SK-N-MC (cell line): ENCODE data around the gene ITGA1.

ENCODE experiments used
- EZH2 ChIP-seq: fragments of 200-600 bp; sonication (generic); IDR thresholded peaks from one replicate; pipeline ENCODE4 v1.6.1; 2017; ENCODE audit warnings: antibody characterized with exemption
- POLR2AphosphoS5 ChIP-seq: IDR thresholded peaks from 2 replicates; pipeline ENCODE4 v1.6.1; 2012; ENCODE audit warnings: mild to moderate bottlenecking, low read depth, low read length, borderline replicate concordance

DNA sequence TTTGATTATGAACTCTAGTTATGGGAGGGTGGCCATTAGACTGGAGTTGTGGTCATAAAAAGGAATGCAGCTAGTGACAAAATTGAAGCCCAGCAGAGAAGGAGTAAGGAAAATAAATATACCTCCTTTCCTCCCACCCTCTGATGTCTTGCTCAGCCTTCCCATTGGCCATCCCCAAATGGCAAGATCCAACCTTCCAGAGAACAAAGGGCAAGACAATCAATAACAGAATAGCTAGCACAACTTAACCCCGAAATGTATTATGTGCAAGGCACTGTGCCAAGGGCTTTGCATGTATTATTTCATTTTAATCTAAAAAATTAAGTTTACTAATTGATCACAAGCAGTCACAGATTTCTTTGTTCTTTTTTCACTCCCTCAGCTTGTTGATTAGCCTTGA, 3.6 kb downstream of the ITGA1 start:
- TF ChIP-seq EZH2 (no peak), POLR2AphosphoS5 (no peak)
